Measurements from ENCODE around the gene DNER.

DNER gene

GRCh38 chr2:229410946-229411345 is 303.4 kb downstream of the DNER start:
- Histone ChIP-seq H2AFZ (ENCODE audit: low read length) (no peak overlapping the region), H3K9me3 (ENCODE audit: insufficient read depth, low read depth, low read length) (no peaks in the 10 kb centered on the region), H3K9me2 (replicated peaks; ENCODE audit: low read depth, low read length) (no peaks in the 10 kb centered on the region), H3K4me3 (ENCODE audit: low read length, poor library complexity, severe bottlenecking) (no peak overlapping the region), H3K4me2 (ENCODE audit: low read depth, low read length, poor library complexity, severe bottlenecking) (no peak overlapping the region), H3K4me1 (ENCODE audit: insufficient read depth, low read length, poor library complexity, severe bottlenecking) (no peaks in the 10 kb centered on the region), H3K36me3 (ENCODE audit: insufficient read depth, low read length) (no peaks in the 10 kb centered on the region), H3K9ac (ENCODE audit: low read depth, low read length, poor library complexity, severe bottlenecking) (no peak overlapping the region), H3K79me2 (ENCODE audit: insufficient read depth, low read length) (no peaks in the 10 kb centered on the region), H4K20me1 (ENCODE audit: insufficient read depth, low read length, poor library complexity, severe bottlenecking) (no peaks in the 10 kb centered on the region), H3F3A (ENCODE audit: low read depth) (no peaks in the 10 kb centered on the region), H3K27me3 (ENCODE audit: insufficient read depth, low read length, poor library complexity, severe bottlenecking) (no peaks in the 10 kb centered on the region)
- no peak for TF ChIP-seq EZH2phosphoT487 (IDR thresholded peaks at IDR 0.05; ENCODE audit: borderline replicate concordance)

- H2AFZ ChIP-seq (ENCODE audit: low read length), result no peak overlapping the region
Observed at GRCh38 chr2:229410264-229410663, 304.1 kb downstream of the DNER start.

GRCh38 chr2:229409751-229410181 is 304.6 kb downstream of the DNER start:
- Histone ChIP-seq H4K20me1 (ENCODE audit: insufficient read depth, low read length, poor library complexity, severe bottlenecking) (no peaks in the 10 kb centered on the region), H3K4me3 (ENCODE audit: low read length, poor library complexity, severe bottlenecking) (no peak overlapping the region), H3K9ac (ENCODE audit: low read depth, low read length, poor library complexity, severe bottlenecking) (no peak overlapping the region), H3K36me3 (ENCODE audit: insufficient read depth, low read length) (no peaks in the 10 kb centered on the region), H3K27me3 (ENCODE audit: insufficient read depth, low read length, poor library complexity, severe bottlenecking) (no peaks in the 10 kb centered on the region), H2AFZ (ENCODE audit: low read length) (no peak overlapping the region), H3K4me2 (ENCODE audit: low read depth, low read length, poor library complexity, severe bottlenecking) (no peak overlapping the region), H3K79me2 (ENCODE audit: insufficient read depth, low read length) (no peaks in the 10 kb centered on the region), H3K9me3 (ENCODE audit: insufficient read depth, low read depth, low read length) (no peaks in the 10 kb centered on the region), H3K4me1 (ENCODE audit: insufficient read depth, low read length, poor library complexity, severe bottlenecking) (no peaks in the 10 kb centered on the region), H3F3A (ENCODE audit: low read depth) (no peaks in the 10 kb centered on the region), H3K9me2 (replicated peaks; ENCODE audit: low read depth, low read length) (no peaks in the 10 kb centered on the region)
- TF ChIP-seq, protein P1, sequence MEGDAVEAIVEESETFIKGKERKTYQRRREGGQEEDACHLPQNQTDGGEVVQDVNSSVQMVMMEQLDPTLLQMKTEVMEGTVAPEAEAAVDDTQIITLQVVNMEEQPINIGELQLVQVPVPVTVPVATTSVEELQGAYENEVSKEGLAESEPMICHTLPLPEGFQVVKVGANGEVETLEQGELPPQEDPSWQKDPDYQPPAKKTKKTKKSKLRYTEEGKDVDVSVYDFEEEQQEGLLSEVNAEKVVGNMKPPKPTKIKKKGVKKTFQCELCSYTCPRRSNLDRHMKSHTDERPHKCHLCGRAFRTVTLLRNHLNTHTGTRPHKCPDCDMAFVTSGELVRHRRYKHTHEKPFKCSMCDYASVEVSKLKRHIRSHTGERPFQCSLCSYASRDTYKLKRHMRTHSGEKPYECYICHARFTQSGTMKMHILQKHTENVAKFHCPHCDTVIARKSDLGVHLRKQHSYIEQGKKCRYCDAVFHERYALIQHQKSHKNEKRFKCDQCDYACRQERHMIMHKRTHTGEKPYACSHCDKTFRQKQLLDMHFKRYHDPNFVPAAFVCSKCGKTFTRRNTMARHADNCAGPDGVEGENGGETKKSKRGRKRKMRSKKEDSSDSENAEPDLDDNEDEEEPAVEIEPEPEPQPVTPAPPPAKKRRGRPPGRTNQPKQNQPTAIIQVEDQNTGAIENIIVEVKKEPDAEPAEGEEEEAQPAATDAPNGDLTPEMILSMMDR (conservative IDR thresholded peaks at IDR 0.05; ENCODE audit: low read length), result no peak
- TF ChIP-seq EZH2phosphoT487 (IDR thresholded peaks at IDR 0.05; ENCODE audit: borderline replicate concordance), result no peak

More at GRCh38 chr2:229410264-229410663, 304.1 kb downstream of the DNER start:
- Histone ChIP-seq H3K9ac (ENCODE audit: low read depth, low read length, poor library complexity, severe bottlenecking) (no peak overlapping the region), H3K79me2 (ENCODE audit: insufficient read depth, low read length) (no peaks in the 10 kb centered on the region), H3K27me3 (ENCODE audit: insufficient read depth, low read length, poor library complexity, severe bottlenecking) (no peaks in the 10 kb centered on the region), H3K4me2 (ENCODE audit: low read depth, low read length, poor library complexity, severe bottlenecking) (no peak overlapping the region), H3K9me2 (replicated peaks; ENCODE audit: low read depth, low read length) (no peaks in the 10 kb centered on the region), H3K36me3 (ENCODE audit: insufficient read depth, low read length) (no peaks in the 10 kb centered on the region), H4K20me1 (ENCODE audit: insufficient read depth, low read length, poor library complexity, severe bottlenecking) (no peaks in the 10 kb centered on the region), H3K9me3 (ENCODE audit: insufficient read depth, low read depth, low read length) (no peaks in the 10 kb centered on the region), H3F3A (ENCODE audit: low read depth) (no peaks in the 10 kb centered on the region), H3K4me1 (ENCODE audit: insufficient read depth, low read length, poor library complexity, severe bottlenecking) (no peaks in the 10 kb centered on the region), H3K4me3 (ENCODE audit: low read length, poor library complexity, severe bottlenecking) (no peak overlapping the region)
- no peak for TF ChIP-seq EZH2phosphoT487 (IDR thresholded peaks at IDR 0.05; ENCODE audit: borderline replicate concordance)
- TF ChIP-seq, protein P1 (conservative IDR thresholded peaks at IDR 0.05; ENCODE audit: low read length), result no peak

GRCh38 chr2:229408962-229409361 is 305.4 kb downstream of the DNER start:
- Histone ChIP-seq H3K4me1 (ENCODE audit: insufficient read depth, low read length, poor library complexity, severe bottlenecking) (no peaks in the 10 kb centered on the region), H3K9ac (ENCODE audit: low read depth, low read length, poor library complexity, severe bottlenecking) (no peak overlapping the region), H3K4me2 (ENCODE audit: low read depth, low read length, poor library complexity, severe bottlenecking) (no peak overlapping the region), H3K79me2 (ENCODE audit: insufficient read depth, low read length) (no peaks in the 10 kb centered on the region), H3K9me3 (ENCODE audit: insufficient read depth, low read depth, low read length) (no peaks in the 10 kb centered on the region), H3F3A (ENCODE audit: low read depth) (no peaks in the 10 kb centered on the region), H3K36me3 (ENCODE audit: insufficient read depth, low read length) (no peaks in the 10 kb centered on the region), H3K27me3 (ENCODE audit: insufficient read depth, low read length, poor library complexity, severe bottlenecking) (no peaks in the 10 kb centered on the region), H3K9me2 (replicated peaks; ENCODE audit: low read depth, low read length) (no peaks in the 10 kb centered on the region), H3K4me3 (ENCODE audit: low read length, poor library complexity, severe bottlenecking) (no peak overlapping the region), H2AFZ (ENCODE audit: low read length) (no peak overlapping the region), H4K20me1 (ENCODE audit: insufficient read depth, low read length, poor library complexity, severe bottlenecking) (no peaks in the 10 kb centered on the region)
- TF ChIP-seq, protein P1 (conservative IDR thresholded peaks at IDR 0.05; ENCODE audit: low read length), result no peak
- no peak for TF ChIP-seq EZH2phosphoT487 (IDR thresholded peaks at IDR 0.05; ENCODE audit: borderline replicate concordance)

Measured in Loucy (cell line).